GM18520 (cell line): ENCODE measurements around the gene WDR81.

Experiments
- ATAC-seq: cut with Tn5 transposase; IDR thresholded peaks from one replicate; pipeline ENCODE4 v1.9.1; 2021; ENCODE audit not compliant: unreplicated experiment

The WDR81 gene

GRCh38 chr17:1776857-1777256 lies 52.4 kb downstream of the WDR81 start:
- ATAC-seq: no peak

DNA sequence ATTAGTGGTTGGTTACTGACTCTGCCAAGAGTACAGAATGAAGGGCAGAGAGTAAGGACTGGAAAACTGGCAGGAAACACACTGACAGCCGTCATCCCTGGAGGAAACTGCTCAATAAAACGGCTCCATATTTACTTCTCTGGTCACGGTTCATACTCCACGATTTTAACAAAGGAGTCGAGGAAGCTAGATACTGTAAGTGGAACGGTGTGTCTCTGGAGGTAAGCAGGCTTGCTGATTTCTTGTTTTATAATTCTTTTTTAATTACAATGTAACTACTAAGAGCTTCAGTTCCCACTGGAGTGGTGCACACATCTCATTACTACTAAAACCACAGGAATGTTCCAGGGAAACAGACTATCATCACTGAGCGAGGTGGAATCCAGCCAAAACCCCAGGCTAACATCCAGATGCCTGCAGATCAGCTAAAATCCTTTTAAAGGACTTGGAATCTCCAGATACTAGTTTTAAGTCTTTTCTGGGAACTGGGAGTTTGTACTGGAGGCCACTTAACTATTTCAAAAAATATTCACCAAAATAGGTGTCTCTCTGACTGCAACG lies 55.1 kb downstream of the WDR81 start:
- no peak for ATAC-seq

GRCh38 chr17:1782171-1782567 lies 57.7 kb downstream of the WDR81 start:
- no peak for ATAC-seq

GRCh38 chr17:1783271-1783670 lies 58.8 kb downstream of the WDR81 start:
- no peak for ATAC-seq

GRCh38 chr17:1783834-1784611 lies 59.5 kb downstream of the WDR81 start:
- ATAC-seq: no peak

- no peak for ATAC-seq
These were observed 61.4 kb downstream of the WDR81 start for GRCh38 chr17:1785930-1786329.

- no peak for ATAC-seq
These were observed 62.2 kb downstream of the WDR81 start for GRCh38 chr17:1786708-1787107.

- ATAC-seq: no peak
These were observed 62.9 kb downstream of the WDR81 start for GRCh38 chr17:1787301-1787902.
